Mesothelial cell of epicardium (in vitro differentiated cells): ENCODE data around the gene AGTR1. TPM values are rescaled to one million over a fixed set of nuclear protein-coding genes. Genes with fewer than 3 reads are reported as not detected.

ENCODE experiments used
- DNase-seq, 2 experiments: peaks; one replicate each; pipeline ENCODE4 v3.0.0; 2021; ENCODE audit warnings: low spot score in 2 of 2; ENCODE audit not compliant: unreplicated experiment in 2 of 2
- H3K27ac Mint-ChIP-seq: 2 replicates; pipeline ENCODE4 v1.8.0; 2021; ENCODE audit warnings: mixed read lengths
- H3K27me3 Mint-ChIP-seq: 2 replicates; pipeline ENCODE4 v1.8.0; 2021; ENCODE audit warnings: low read depth, mixed read lengths
- H3K36me3 Mint-ChIP-seq: 2 replicates; pipeline ENCODE4 v1.8.0; 2021; ENCODE audit warnings: mixed read lengths
- H3K4me1 Mint-ChIP-seq: 2 replicates; pipeline ENCODE4 v1.8.0; 2021; ENCODE audit warnings: mixed read lengths
- H3K4me3 Mint-ChIP-seq: 2 replicates; pipeline ENCODE4 v1.8.0; 2021; ENCODE audit warnings: mild to moderate bottlenecking, moderate library complexity, mixed read lengths
- H3K9me3 Mint-ChIP-seq: 2 replicates; pipeline ENCODE4 v1.8.0; 2021; ENCODE audit warnings: mixed read lengths
- CTCF ChIP-seq: fragments of 200-600 bp; sonication (generic); IDR thresholded peaks from one replicate; pipeline ENCODE4 v1.5.0; 2021; ENCODE audit warnings: antibody characterized with exemption; ENCODE audit not compliant: unreplicated experiment
- total RNA-seq: library from RNA; stranded (reverse); gene quantifications from 3 replicates; pipeline ENCODE4 v1.2.1, GENCODE V29; 2021

AGTR1 gene
- total RNA-seq, 1 donor from 2014 or later = 0.13 TPM

- peaks cover 27% of the 10 kb centered on the region for H3K27me3 Mint-ChIP-seq
- no peak overlapping the region for H3K27ac Mint-ChIP-seq
- TF ChIP-seq CTCF = no peak
- H3K4me3 Mint-ChIP-seq = no peak overlapping the region
- H3K4me1 Mint-ChIP-seq = no peaks in the 10 kb centered on the region
- H3K9me3 Mint-ChIP-seq = peaks cover 7% of the 10 kb centered on the region
- DNase-seq = no peak
- no peaks in the 10 kb centered on the region for H3K36me3 Mint-ChIP-seq
These were observed 38.2 kb upstream of the AGTR1 start for GRCh38 chr3:148659512-148659911.

- peaks cover 47% of the 10 kb centered on the region for H3K27me3 Mint-ChIP-seq
- H3K4me1 Mint-ChIP-seq = no peaks in the 10 kb centered on the region
- no peak overlapping the region for H3K4me3 Mint-ChIP-seq
- no peaks in the 10 kb centered on the region for H3K36me3 Mint-ChIP-seq
- no peak overlapping the region for H3K27ac Mint-ChIP-seq
- H3K9me3 Mint-ChIP-seq = no peaks in the 10 kb centered on the region
- no peak for TF ChIP-seq CTCF
- DNase-seq = no peak
These were observed 17.4 kb upstream of the AGTR1 start for GRCh38 chr3:148680289-148680688.

GRCh38 chr3:148681080-148681479, 16.6 kb upstream of the AGTR1 start:
- Mint-ChIP-seq H3K36me3 (no peaks in the 10 kb centered on the region), H3K4me3 (no peak overlapping the region), H3K27me3 (peaks cover 45% of the 10 kb centered on the region), H3K27ac (no peak overlapping the region), H3K9me3 (no peaks in the 10 kb centered on the region), H3K4me1 (no peaks in the 10 kb centered on the region)
- TF ChIP-seq CTCF = no peak
- DNase-seq = no peak

GRCh38 chr3:148682997-148683396, 14.7 kb upstream of the AGTR1 start:
- no peak overlapping the region for H3K27ac Mint-ChIP-seq
- TF ChIP-seq CTCF = no peak
- DNase-seq = no peak
- peaks cover 41% of the 10 kb centered on the region for H3K27me3 Mint-ChIP-seq
- H3K36me3 Mint-ChIP-seq = no peaks in the 10 kb centered on the region
- no peak overlapping the region for H3K4me3 Mint-ChIP-seq
- no peaks in the 10 kb centered on the region for H3K9me3 Mint-ChIP-seq
- no peaks in the 10 kb centered on the region for H3K4me1 Mint-ChIP-seq

- H3K27me3 Mint-ChIP-seq = peaks cover 69% of the 10 kb centered on the region
- no peak overlapping the region for H3K4me3 Mint-ChIP-seq
- DNase-seq = no peak
- peaks cover 9% of the 10 kb centered on the region for H3K4me1 Mint-ChIP-seq
- H3K27ac Mint-ChIP-seq = no peak overlapping the region
- H3K36me3 Mint-ChIP-seq = no peaks in the 10 kb centered on the region
- no peaks in the 10 kb centered on the region for H3K9me3 Mint-ChIP-seq
- no peak for TF ChIP-seq CTCF
These were observed 3.6 kb upstream of the AGTR1 start for GRCh38 chr3:148694116-148694515.

- no peak for DNase-seq
- Mint-ChIP-seq H3K4me1 (peaks cover 9% of the 10 kb centered on the region), H3K9me3 (no peaks in the 10 kb centered on the region), H3K27ac (no peak overlapping the region), H3K36me3 (no peaks in the 10 kb centered on the region), H3K4me3 (peak overlapping the region; percentile 64), H3K27me3 (peaks cover 88% of the 10 kb centered on the region)
- TF ChIP-seq CTCF = no peak
These were observed 597 bp downstream of the AGTR1 start for GRCh38 chr3:148698190-148698810.
